Hematopoietic multipotent progenitor cell (in vitro differentiated cells): Measurements from ENCODE around the gene SH3RF1. TPM values are rescaled to one million over a fixed set of nuclear protein-coding genes. Genes with fewer than 3 reads are reported as not detected.

Source experiments
- DNase-seq, 3 donors: peaks; one replicate each; pipeline ENCODE4 v3.0.0-alpha.2; 2011 to 2015; ENCODE audit warnings: low read depth in 2 of 3, low spot score in 2 of 3
- total RNA-seq: library from RNA; depleted of rRNA; stranded (reverse); fragments of >200 nt; gene quantifications from one replicate; pipeline ENCODE4 v1.2.3, GENCODE V29; 2012

The SH3RF1 gene
- total RNA-seq, 1 donor = 12.1 TPM

DNA sequence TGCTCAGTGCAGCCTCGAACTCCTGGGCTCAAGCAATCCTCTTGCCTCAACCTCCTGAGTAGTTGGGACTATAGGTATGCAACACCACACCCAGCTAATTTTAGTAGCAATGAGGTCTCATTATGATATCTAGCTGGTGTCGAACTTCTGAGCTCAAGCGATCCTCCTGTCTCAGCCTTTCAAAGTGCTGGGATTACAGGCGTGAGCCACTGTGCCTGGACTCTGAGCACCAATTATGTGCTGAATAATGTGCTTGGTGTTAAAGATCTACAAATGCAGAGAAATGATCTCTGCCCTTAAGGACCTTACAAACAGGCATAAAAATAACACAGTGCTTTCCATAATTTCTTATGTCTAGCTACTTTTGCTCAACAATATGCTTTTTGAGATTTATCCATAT, 131.7 kb downstream of the SH3RF1 start:
- no peak for DNase-seq

GRCh38 chr4:169137558-169137920, 133.2 kb downstream of the SH3RF1 start:
- no peak for DNase-seq

GRCh38 chr4:169136796-169137557, 133.8 kb downstream of the SH3RF1 start:
- DNase-seq = no peak

DNA sequence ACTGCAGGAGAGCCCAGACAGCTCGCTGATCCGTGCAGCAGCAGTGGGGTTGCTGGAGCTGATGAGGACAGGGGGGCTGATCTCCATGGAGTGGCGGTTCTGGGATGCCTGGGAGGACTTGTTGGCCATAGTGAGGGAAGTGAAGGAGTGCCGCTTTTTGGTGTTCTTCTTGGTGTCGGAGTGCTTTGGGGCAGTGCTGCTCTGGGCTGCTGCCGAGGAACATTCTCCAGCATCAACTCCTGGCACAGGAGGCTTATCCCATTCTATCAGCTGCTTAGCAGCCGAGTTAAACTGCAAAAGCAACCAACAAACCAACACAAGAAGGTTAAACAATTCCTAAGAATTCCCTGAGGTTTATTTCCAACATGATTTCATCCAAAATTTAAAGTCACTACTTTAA, 134.4 kb downstream of the SH3RF1 start:
- no peak for DNase-seq

- no peak for DNase-seq
These were observed 135.0 kb downstream of the SH3RF1 start for GRCh38 chr4:169135776-169136175.

- DNase-seq = no peak
These were observed 136.8 kb downstream of the SH3RF1 start for GRCh38 chr4:169133932-169134331.

DNA sequence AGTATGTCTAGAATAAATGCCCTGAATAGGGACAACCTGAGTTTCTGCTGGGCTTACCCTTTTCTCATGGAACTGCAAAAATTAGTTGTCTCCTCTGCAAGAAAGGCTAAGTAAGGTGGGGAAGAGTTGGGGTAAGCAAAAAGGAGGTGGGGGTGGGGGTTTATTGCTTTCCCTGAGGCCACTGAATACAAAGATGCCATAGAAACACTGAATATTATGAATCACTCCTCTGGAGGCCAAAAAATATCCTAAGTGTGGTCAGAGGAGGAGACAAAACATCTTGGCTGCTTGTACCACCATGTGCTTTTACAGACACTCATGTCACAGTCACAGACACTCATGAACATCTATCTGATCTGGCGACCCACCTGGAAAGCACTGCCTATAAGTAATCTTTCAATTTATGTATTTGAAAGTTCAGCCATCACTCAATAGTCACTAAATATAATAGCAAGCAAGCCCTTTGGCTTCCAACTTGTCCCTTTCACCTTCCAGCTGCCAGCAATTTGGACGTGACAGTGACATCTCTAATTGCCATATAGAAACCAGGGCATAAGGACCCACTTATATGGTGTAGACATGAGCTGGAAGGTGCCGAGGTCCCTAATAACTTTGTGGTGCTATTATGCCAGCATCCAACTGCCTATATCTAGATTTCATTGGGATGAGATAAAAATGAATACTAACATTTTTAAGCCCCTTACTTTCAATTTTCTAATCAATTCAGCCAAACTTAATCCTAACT, 138.0 kb downstream of the SH3RF1 start:
- DNase-seq = no peak

DNA sequence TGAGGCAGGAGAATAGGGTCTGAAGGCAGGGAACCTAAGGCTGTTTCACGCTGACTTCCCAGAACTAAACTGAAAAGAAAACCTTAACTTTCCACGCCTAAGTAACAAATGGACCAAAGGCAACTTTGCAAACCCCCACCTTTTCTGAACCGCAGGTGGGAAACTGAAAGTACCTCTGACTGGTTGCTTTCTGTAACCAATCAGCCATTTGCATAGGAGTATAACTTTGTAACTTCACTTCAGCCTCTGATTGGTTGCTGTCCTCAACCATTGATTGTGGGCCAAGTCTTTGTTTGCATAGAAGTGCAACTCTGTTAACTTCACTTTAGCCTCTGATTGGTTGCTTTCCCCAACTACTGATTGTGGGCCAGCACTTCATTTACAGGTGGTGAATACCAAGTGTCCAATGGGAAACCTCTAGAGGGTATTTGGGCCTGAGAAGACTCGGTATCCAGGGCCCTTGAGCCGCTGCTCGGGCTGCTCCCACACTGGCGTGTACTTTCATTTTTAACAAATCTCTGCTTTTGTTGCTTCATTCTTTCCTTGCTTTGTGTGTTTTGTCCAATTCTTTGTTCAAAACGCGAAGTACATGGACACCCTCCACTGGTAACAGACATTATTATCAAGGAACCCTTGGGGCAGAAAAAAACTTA, 139.1 kb downstream of the SH3RF1 start:
- DNase-seq = no peak

GRCh38 chr4:169128902-169129301, 141.9 kb downstream of the SH3RF1 start:
- DNase-seq = no peak

DNA sequence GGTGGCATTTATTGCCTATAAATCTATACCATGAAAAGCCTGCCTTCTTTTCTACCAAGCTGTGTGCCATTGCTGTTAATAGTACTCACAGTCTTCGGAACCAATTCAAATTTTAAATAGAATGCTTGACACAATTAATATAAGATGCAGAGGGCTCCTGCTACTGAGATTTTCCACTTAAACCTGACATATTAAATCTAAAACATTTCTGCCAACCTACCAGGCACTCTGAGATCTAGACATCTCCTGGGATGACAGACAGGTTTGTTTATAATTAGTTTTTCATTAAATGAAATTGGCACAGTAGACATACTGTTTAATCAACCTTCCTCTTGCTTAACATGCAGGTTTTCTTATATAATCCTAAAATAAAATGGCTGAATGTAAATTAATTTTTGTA, 143.4 kb downstream of the SH3RF1 start:
- DNase-seq = no peak

- no peak for DNase-seq
These were observed 146.1 kb downstream of the SH3RF1 start for GRCh38 chr4:169124661-169125060.

GRCh38 chr4:169122422-169122821, 148.3 kb downstream of the SH3RF1 start:
- no peak for DNase-seq

DNA sequence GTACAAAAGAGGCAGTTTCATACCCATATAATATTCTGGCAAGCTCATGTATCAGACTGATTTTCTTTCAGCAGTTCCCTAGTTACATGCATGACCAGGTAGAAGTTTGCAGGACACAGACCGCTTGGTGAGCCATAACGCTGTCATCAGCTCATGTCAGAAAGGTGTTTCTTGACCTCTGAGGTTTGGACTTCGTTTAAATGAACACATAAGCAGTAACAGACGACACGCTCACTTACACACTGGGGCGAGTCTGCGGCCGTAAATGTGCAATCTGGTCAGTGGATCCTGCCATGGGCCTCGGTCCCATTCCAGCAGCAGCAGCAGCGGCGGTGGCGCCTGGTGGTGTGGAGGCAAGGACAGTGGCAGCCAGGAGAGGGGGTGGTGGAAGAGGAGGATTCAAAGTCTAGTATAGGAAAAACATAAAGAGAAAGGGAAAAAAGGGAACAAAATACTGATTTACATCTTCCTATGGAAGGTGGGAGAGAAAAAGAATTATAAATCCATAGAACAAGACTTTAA, 148.8 kb downstream of the SH3RF1 start:
- DNase-seq = no peak

DNA sequence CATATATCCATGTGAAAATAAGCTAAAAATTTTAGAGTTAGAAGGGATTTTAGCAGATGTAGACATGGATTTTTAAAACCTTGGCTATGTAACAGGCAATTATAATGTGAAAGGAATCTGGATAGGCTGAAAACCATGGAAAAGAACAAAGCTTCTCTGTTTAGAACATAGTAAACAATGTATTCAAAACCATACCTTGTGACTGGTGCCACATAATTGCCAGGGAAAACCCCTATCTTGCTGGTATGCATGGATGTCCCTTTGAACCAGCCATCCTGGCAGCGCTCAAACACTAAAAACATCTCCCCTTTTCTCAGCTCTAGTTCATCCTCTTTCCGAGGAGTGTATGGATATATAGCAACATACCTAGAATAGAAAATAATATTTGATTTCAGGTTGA, 150.1 kb downstream of the SH3RF1 start:
- DNase-seq = no peak

GRCh38 chr4:169119536-169119935, 151.2 kb downstream of the SH3RF1 start:
- no peak for DNase-seq

DNA sequence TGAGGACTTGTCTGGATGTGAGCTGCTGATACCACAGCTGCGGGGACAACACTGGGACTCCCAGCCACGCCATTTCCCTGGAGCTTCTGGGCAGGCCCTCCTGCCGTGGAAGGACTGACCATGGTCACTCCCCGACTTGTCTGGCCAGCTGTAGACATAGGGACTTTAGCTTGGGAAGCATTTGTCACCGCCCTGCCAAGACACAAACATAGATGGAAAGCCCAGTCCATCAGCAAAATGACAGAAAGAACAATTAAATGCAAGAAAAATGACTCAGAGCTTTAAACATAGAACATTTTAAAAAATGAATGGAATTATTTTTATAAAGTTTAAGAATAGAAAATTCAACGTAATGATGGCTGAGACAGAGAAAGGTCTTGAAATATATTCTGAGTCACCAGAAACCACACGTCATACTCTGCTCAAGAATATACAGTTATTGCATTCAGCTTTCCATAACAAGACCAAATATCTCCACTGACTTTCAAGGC, 153.1 kb downstream of the SH3RF1 start:
- DNase-seq = no peak

GRCh38 chr4:169116270-169116901, 154.4 kb downstream of the SH3RF1 start:
- no peak for DNase-seq

- DNase-seq = no peak
These were observed 154.9 kb downstream of the SH3RF1 start for GRCh38 chr4:169115897-169116254.

- no peak for DNase-seq
These were observed 155.4 kb downstream of the SH3RF1 start for GRCh38 chr4:169115144-169115896.

GRCh38 chr4:169114341-169114974, 156.3 kb downstream of the SH3RF1 start:
- no peak for DNase-seq
